Glomerular visceral epithelial cell (primary cell): ENCODE measurements around the gene CR2.
"Not testable (repeated sequence)": the region's sequence is repeated elsewhere in the genome, so short reads cannot be mapped to it uniquely, and the experiment has no call there.

Experiments used
- DNase-seq: peaks from one replicate; pipeline ENCODE4 v3.0.0-alpha.2; 2016; ENCODE audit errors: extremely low spot score

CR2 gene

DNA sequence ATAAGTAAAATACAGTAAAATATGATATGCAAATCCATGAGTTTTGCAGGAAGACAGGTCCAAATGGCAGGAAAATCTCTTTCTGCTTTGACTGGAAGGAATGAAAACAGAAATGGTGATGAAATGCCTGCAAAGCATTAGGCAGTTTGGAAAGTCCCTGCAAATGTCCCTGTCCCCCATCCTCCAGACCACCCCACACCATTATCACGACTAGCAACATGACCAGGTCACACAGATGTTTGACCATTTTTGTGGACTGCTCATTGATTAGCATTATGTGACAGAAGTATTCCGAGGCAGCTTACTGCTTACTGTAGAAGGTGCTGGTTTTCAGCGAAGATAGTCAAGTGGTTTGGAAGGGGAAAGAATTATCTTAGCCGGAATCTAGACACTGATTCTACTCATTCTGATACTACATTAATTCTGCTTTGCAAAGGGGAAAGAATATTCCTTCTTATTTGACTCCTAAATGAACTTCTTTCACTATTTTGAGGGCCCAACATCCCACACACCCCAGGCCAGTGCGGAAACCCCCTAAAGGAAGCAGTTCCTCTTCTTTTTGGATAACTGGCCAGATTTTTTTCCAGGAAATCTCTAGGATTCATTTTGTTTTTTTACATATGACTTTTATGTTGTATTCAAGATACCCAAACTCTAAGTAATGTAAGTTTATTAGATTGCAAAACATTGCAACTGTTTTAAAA is 9.5 kb upstream of the CR2 start:
- no peak for DNase-seq

DNA sequence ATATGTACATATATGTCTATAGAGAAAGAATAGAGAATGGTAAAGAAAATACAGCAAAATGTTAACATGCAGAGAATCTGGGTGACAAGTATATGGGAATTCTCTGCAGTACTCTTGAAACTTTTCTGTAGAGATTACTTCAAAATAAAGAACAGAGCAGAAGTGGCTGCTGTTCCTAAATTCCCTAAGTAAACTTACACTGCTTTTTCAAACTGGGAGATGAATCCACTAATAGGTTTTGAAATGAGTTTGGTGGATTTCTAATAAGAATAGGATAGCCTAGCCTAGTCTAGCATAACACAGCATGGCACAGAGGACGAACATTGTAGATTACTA is 450 bp upstream of the CR2 start:
- no peak for DNase-seq

DNA sequence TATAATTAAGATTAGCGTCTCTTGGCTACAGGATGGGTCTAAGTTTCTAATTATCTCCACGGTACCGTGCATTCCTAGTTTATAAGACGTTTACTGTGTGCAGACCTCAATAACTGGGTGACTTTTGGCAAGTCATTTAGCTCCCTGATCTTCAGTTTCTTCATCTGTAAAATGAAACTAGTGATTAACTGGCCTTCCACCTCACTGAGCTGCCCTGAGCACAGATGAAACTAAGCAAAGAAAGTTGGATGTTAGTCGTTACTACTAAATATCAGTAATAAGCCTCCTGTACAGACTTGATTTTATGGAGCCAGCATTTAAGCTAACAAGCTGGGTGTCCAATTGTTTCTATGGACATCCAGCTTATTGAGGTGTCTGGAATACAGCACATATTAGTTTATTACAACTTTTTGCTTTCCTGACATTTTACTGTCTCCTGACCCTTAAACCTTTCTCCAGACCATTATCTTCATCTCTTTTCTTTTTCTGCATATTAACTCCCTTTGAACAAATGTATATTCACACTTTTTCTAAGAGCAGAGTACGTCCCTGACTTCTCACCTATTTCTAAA is 1.1 kb downstream of the CR2 start:
- no peak for DNase-seq

DNA sequence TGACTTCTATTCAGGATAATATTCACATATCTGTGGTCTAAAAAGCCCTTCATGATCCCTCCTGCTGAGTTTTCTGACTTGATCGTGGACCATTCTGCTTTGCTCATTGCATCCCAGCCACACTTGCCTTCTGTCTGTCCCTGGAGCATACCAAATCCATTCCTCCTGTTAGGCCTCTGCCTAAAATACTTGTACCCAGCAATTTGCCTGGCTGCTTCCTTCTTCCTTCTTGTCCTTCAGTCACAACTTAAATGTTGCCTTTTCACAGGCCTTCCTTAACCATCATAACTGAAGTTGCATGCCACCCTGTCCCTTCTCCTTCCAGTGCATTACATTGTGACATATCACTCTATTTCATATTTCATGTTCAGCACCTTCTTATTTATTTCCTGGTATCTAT is 4.3 kb downstream of the CR2 start:
- no peak for DNase-seq

DNA sequence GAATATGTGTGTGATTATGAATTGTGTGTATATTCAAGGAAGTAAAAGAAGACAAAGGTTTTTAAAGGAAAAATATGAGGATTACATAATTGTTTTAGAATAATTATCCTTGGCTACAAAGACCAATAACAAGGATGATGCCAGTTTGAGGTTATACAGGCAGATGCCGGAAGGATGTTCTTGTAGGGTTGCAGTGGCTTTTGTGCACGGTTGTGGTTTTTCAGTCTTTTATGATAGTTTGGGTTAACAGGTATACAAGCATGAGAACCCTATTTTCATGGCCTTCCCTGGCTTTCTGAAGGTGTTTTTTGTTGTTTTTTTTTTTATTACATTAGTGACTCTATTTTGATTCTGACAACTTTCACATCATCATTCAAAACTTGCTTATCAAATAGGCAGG is 4.9 kb downstream of the CR2 start:
- no peak for DNase-seq

DNA sequence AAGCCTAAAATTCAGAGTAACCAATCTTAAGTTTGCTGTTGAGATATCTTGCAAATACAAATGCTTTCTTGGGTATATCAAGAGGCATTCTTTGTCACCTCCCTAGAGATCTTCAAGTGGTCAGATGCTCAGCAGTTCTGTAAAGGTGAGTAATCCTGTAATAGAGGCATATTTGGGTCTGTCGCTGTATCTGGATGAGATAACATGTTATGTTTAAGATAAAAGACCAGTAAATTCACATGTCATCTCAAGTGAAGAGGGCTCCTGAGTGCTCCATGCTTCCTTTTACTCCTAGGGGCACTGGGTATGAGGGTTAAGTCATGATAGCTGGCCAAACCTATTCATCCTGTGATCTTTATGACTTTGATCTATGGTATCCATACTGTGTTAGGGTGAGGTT is 7.5 kb downstream of the CR2 start:
- no peak for DNase-seq

DNA sequence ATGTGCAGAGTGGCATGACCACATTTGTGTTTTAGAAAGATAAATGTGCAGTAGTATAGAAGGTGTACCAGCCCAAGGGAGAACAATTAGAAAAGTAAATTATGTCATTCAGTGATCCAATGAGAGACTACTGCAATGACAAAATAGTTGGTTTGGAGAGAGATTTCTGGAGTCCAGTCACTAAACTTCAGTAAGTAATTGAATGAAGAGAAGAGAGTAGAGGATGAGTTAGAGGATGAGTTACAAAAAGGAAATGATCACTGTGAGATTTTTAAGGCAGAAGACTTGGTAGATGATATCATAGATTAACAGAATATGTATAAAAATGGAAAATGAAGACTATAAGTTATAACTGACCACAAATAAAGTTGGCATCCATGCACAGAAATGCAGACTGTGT is 8.4 kb downstream of the CR2 start:
- DNase-seq, result no peak

DNA sequence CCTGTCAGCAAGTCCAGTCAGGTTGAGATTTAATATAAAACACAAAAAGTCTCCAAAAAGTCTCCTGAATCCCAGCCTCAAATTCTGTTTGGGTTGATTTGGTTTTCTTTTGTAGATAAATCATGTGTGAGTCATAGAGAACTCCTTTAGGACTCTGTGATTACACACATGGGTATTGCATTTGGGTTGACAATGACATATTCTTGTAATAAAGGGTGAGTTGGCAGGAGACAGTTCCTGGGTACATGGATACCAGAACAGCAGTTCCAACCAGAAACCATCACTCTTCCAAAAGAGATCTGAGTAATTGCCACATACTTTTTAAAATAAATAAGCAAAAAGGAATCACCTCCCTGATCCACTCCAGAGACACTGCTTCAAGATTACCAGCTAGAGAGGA is 8.9 kb downstream of the CR2 start:
- no peak for DNase-seq

DNA sequence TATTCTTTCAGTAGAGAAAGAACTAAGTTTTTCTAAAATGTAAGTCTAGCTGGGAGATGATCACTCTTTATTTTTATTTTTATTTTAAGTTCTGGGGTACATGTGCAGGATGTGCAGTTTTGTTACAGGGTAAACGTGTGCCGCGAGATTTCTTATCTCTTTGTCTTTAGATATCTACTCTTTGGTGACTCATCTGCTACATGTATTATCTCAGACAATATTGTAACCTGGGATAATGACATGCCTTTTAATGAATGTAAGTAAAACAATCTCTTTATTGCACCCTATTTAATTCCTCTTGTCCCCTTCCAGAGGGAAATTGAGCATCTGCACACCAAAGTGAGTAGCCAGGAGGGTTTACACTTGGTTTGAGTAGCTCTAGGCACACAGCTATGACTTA is 9.4 kb downstream of the CR2 start:
- no peak for DNase-seq

DNA sequence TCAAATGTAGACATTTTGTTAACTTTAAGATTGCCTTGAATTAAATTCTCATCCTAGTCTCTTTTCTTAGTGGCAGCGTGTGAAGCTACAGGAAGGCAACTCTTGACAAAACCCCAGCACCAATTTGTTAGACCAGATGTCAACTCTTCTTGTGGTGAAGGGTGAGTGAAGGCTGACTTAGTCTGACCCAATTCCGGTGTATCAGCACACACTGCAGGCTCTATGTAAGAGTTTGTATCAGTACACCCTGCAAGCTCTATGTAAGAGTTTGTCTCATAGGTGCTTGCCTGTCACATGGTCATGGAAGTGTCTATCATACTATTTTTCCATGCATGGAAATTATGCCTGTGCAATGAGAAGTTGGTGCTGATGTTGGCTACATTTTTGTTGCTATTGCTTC is 16.8 kb downstream of the CR2 start:
- no peak for DNase-seq

DNA sequence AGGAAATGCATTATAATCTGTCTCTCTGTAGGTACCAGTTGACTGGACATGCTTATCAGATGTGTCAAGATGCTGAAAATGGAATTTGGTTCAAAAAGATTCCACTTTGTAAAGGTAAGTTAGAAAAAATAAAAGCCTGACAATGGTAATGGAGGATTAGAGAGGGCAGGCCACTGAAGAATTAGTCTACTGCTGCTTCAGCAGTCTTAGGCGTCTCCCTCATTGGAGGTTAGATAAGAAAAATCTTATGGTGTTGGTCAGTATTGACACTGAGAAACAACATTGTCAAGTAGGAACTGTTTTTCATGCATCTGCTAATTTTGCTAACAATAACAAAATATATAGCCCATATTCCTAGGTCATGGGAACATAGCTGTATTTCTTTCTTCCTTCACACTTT is 20.1 kb downstream of the CR2 start:
- no peak for DNase-seq

DNA sequence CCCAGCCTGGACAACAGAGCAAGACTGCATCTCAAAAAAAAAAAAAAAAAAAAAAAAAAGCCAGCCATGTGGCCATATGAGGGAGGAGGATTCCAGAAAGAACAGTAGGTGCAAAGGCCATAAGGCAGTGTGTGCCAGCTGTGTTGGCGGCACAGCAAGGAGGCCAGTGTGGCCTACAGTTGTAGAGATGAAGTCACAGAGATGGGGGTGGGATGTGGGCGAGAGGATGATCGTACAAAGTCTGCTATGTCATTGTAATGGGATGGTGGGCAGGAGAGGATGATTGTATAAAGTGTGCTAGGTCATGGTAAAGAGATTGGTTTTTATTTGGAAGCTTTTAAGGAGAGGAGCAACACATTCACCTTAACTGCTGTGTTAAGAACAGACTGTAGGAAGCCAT is 32.1 kb downstream of the CR2 start:
- no peak for DNase-seq

DNA sequence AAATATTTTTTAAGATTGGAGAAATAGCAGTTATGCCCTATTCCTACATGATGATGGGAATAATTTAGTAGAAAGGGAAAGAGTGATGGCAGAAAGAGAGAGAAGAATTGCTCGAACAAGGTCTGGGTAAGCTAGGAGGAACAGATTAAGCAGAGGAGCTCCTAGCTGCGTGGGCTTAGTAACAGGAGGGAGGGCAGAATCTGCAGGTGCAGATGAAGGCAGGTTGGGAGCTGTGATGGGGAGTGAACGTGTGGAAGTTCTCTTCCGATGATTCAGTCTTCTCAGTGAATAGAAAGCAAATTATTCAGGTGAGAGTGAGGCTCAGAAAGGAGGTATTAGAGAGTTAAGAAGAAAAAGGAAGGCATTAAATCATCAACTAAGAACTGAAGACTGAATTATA is 33.5 kb downstream of the CR2 start:
- DNase-seq, result no peak

DNA sequence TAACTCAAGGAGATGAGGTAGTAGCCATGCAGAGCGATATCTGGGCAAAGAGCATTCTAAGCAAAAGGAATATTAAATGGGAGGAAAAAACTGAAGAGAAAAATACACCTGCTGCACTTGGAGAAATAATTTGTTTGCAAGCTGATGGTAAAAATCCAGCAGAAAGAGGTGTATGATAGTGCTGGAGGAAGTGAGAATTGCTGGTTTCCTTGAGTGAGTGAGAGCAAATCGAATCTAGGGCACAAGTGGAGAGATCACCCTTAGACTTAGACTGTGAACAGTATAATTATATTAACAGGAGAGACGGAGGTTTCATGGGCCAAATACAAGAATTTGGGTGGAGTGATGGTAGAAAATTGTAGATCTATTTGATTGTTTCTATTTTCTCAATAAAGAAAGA is 39.1 kb downstream of the CR2 start:
- no peak for DNase-seq

DNA sequence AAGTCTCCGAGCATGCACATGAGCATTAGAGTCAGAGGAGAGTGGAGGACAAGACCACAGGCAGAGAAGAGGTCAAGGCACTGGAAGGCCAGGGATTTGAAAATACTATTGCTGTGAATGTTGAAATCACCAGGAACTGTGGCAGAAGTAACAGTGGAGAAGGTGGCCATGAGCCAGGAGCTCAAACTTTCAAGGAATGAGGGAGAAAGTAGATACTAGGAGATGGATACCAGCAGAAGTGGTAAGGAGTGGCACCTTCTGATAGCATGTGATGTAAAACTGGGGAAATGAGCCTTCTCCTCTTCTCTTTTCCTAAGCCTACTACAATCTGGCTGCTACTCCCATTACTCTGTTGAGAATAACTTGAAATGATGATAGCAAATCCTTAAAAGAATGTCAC is 40.0 kb downstream of the CR2 start:
- no peak for DNase-seq

DNA sequence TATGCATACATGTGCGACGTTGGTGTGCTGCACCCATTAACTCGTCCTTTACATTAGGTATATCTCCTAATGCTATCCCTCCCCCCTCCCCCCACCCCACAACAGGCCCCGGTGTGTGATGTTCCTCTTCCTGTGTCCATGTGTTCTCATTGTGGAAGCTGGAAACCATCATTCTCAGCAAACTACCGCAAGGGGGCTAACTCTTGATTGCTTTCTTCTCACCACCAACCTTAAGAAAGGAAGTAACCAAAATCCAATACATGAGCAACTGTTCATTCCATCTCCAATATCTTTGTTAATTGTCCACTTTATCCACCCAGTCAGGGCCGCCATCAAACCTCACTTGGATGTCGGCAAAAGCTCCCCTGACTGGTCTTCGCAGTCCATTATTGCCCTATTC is 41.2 kb downstream of the CR2 start:
- DNase-seq, result not testable (repeated sequence)

DNA sequence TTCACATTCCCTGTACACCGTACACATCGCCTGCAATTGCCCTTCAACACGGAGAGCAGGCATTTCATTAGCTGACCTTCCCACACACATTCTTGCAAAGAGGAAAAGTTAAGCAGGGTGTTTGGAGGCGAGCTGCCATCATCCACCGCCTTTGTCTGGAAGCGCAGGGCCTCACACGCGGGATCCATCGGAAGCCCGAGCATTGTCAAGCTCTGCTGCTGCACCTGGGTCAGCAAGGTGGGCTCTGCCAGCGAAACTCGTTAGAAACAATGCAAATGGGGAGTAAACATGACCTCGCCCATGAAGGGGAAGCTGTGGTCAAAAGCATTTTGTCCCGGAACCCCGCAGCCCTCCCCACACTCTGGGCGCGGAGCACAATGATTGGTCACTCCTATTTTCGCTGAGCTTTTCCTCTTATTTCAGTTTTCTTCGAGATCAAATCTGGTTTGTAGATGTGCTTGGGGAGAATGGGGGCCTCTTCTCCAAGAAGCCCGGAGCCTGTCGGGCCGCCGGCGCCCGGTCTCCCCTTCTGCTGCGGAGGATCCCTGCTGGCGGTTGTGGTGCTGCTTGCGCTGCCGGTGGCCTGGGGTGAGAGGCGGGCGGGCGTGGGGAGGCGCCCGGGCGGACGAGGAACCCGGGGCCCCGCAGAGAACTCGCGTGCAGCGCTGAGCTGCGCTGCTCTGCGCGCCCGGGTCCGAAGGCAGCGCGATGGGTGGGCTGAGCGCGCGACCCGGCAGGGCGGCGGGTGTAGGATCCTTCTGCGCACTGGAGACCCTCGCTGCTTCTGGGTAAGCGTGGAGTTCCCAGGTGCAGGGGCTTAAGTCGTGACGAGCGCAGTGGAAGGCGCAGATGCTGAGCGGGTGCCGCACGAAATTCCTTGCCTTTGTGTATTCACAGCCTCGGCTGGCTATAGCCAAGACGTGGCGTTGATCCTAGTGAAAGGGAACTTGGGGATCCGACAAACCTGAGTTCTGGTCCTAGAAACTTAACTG is 42.0 kb downstream of the CR2 start, which contains the start of gene CR1:
Gene CR1 (plus strand): TSS at position 357 of the 992 bp plus-strand sequence. CDS start 111 bp downstream, at position 468.
- DNase-seq, result peak; percentile 8

DNA sequence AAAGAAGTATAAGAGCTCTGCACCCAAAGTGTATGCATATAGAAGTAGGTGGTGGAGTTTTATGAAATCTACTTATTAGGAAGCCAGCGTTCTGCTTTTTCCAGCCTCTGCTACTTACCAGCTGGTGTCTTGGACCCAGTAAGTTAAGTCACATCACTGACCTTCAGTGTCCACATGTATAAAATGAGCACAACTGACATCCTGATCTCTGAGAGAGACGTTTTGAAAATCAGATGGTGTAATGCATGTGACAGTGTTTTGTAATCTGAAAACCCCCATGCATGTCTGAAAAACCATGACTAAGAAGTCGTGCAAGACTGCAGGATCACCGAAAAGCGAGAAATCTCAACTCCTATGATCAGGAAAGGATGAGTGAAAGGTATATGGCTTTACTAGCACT is 43.8 kb downstream of the CR2 start:
- DNase-seq, result no peak

DNA sequence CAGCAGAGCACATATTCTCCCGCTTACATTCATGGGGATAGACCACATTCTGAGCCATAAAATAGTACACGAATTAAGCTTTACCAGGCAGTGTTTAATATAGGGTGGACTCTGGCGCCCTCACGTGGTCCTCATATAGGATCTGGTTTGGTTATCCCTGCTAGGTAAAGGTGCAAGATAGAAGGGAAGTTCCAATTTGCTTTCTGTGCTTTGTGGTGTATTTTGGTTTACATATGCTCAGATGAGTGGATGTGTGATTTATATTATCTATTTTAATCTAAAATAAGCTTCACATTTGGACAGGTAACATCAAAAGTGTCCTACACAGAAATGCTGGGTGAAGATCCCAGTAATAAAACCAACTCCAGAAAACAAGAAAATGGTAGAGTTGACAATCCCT is 45.4 kb downstream of the CR2 start:
- DNase-seq, result peak; percentile 72

DNA sequence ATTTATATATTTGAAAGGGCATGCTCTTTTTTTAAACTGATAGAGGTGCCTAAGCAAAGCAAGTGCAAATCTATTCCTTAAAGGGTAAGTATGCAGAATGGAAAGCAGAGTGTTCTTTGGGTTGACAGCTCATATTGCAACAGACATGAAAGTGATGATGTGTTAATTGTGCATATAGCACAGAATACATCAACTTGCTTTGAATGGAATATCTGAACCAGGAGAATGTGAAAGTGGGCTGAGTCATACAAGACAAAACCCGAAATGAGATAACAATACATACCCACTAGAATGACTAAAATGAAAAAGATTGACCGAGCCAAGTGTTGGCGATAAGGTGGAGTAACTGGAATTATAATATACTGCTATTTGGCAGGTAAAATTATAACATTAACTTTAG is 46.2 kb downstream of the CR2 start:
- DNase-seq, result no peak

DNA sequence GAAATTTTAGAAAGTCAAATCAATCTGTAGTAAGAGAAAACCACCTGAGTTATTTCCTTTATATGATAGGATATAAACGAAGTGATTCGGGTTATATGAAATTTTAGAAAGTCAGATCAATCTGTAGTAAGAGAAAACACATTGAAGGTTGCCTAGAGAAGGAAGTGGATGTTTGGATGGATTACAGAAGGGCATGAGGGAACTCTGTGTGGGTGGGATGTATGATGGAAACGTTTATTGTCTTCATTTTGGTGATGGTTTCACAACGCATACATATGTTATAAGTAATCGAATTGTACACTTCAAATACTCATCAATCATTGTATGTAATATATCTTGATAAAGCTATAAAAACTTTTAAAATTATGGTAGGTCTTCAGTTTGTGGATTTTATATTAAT is 46.9 kb downstream of the CR2 start:
- DNase-seq, result no peak

DNA sequence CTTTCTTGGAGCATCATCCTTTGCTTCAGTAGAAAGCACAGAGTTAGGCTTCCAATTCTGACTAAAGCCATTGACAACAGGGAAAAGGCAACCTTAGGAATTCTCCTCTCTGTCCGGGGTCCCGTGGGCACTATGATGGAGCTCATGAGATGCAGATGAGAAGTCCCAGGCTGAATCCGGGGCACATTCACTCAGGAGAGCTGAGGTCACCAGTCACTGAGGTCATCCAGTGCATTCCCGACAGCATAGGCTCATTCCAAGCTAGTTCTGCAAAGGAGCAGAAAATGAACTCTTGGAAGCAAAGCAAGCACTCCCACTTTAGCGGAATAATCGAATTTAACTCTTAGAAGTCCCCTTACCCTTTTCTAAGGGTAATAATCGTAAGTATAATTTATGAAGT is 48.6 kb downstream of the CR2 start:
- no peak for DNase-seq

DNA sequence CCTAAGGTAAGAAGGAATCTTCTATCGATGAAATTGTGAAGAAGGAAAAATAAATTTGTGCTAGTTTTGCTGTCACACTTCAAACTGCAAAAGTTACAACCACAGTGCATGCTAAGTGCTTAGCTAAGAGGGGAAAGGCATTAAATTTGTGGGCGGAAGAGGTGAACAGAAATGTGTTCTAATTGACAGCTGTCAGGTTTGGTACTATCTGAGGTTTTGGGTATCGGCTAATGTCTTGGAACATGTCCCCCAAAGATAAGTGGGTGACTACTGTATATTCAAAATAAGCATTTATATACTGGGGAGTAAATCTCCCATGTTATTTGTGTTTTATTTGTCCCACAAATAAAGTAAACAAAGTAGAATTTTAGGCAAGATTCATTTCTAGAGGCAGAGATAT is 49.8 kb downstream of the CR2 start:
- no peak for DNase-seq
